H1 (cell line): ENCODE data around the gene GJD4. TPM values are rescaled to one million over a fixed set of nuclear protein-coding genes. Genes with fewer than 3 reads are reported as not detected.

Experiments
- CTCF ChIA-PET: fragments of 300-600 bp; sonication (Branson Sonifier 250); formaldehyde crosslinking; loops from one replicate; lab custom pipeline; 2021; ENCODE audit not compliant: partially characterized antibody; lab: Charles Lee
- POLR2A ChIA-PET: fragments of 300-600 bp; sonication (Branson Sonifier 250); formaldehyde crosslinking; loops from one replicate; lab custom pipeline; 2021; ENCODE audit warnings: inconsistent platforms; ENCODE audit not compliant: partially characterized antibody; lab: Charles Lee
- DNase-seq, 2 experiments: peaks; one replicate each; pipeline versions ENCODE4 v3.0.0 to v3.0.0-alpha.2; 2010 to 2022; ENCODE audit warnings: low spot score in 2 of 2, low read depth in 1 of 2, mixed read lengths in 1 of 2
- FAIRE-seq: peaks from 2 replicates; lab custom pipeline; 2011; peaks lifted over from hg19 to GRCh38; lab: Jason Lieb, UNC
- H2AFZ ChIP-seq: 2 replicates; pipeline ENCODE4 v1.8.1; 2012; ENCODE audit warnings: low read length, inconsistent platforms
- H2AK5ac ChIP-seq: 2 replicates; pipeline ENCODE4 v1.6.1; 2013; ENCODE audit warnings: low read depth, low read length
- H2BK120ac ChIP-seq: replicated peaks from 2 replicates; pipeline ENCODE3; 2013; ENCODE audit warnings: low read depth, low read length, inconsistent platforms
- H2BK12ac ChIP-seq: 2 replicates; pipeline ENCODE4 v1.6.1; 2013; ENCODE audit warnings: low read depth, low read length
- H2BK15ac ChIP-seq: 2 replicates; pipeline ENCODE4 v1.6.1; 2013; ENCODE audit warnings: low read length
- H2BK20ac ChIP-seq: 2 replicates; pipeline ENCODE4 v1.6.1; 2013; ENCODE audit warnings: low read length
- H2BK5ac ChIP-seq: 2 replicates; pipeline ENCODE4 v1.6.1; 2013; ENCODE audit warnings: low read depth, low read length
- H3K14ac ChIP-seq: 2 replicates; pipeline ENCODE4 v1.6.1; 2013; ENCODE audit warnings: inconsistent platforms; ENCODE audit not compliant: insufficient read length
- H3K18ac ChIP-seq: 2 replicates; pipeline ENCODE4 v1.6.1; 2013; ENCODE audit warnings: low read length; ENCODE audit errors: extremely low read depth
- H3K23ac ChIP-seq: 2 replicates; pipeline ENCODE4 v1.6.1; 2013; ENCODE audit warnings: inconsistent platforms; ENCODE audit not compliant: insufficient read length
- H3K23me2 ChIP-seq: 2 replicates; pipeline ENCODE4 v1.6.1; 2013; ENCODE audit warnings: low read depth, low read length
- H3K27ac ChIP-seq: 2 replicates; pipeline ENCODE4 v1.6.1; 2011; ENCODE audit warnings: low read depth, low read length, inconsistent platforms
- H3K27me3 ChIP-seq, 4 experiments: replicated peaks in 1 of 4; 1 replicate in 1 of 4; 2 replicates in 3 of 4; pipeline versions ENCODE4 v1.6.1 to v1.8.1; 2011 to 2013; ENCODE audit warnings: low read length in 3 of 4, mild to moderate bottlenecking in 3 of 4, inconsistent platforms in 2 of 4, mixed read lengths in 2 of 4, moderate library complexity in 1 of 4; ENCODE audit not compliant: control insufficient read depth in 3 of 4, insufficient read depth in 3 of 4; ENCODE audit errors: extremely low read depth in 1 of 4
- H3K36me3 ChIP-seq, 4 experiments: 2 replicates each; pipeline versions ENCODE4 v1.6.1 to v1.8.1; 2011 to 2013; ENCODE audit warnings: mild to moderate bottlenecking in 4 of 4, low read length in 3 of 4, moderate library complexity in 2 of 4, control low read depth in 1 of 4, inconsistent platforms in 1 of 4; ENCODE audit not compliant: insufficient read depth in 4 of 4, control insufficient read depth in 2 of 4
- H3K4ac ChIP-seq: replicated peaks from 2 replicates; pipeline ENCODE3; 2013; ENCODE audit warnings: low read length, low read depth, mixed read lengths, inconsistent platforms; ENCODE audit not compliant: insufficient read length
- H3K4me1 ChIP-seq, 4 experiments: replicated peaks in 1 of 4; 1 replicate in 1 of 4; 2 replicates in 3 of 4; pipeline versions ENCODE4 v1.6.1 to v1.8.1; 2011 to 2013; ENCODE audit warnings: low read length in 3 of 4, inconsistent platforms in 2 of 4, mixed read lengths in 1 of 4; ENCODE audit not compliant: insufficient read depth in 4 of 4, control insufficient read depth in 3 of 4
- H3K4me2 ChIP-seq, 2 experiments: 2 replicates each; pipeline versions ENCODE4 v1.6.1 to v1.8.1; 2011 to 2013; ENCODE audit warnings: low read depth in 2 of 2, low read length in 2 of 2, control low read depth in 1 of 2, inconsistent platforms in 1 of 2, mild to moderate bottlenecking in 1 of 2; ENCODE audit not compliant: insufficient read depth in 1 of 2
- H3K4me3 ChIP-seq, 4 experiments: fragments of 200-600, 300-600 bp in 1 of 4; sonication (generic), shearing (Covaris generic), sonication (Bioruptor Twin) in 1 of 4; 2 replicates each; pipeline versions ENCODE4 v1.5.1 to v1.8.1; 2011 to 2016; ENCODE audit warnings: low read length in 4 of 4, low read depth in 3 of 4, control low read depth in 2 of 4, inconsistent platforms in 2 of 4, mild to moderate bottlenecking in 2 of 4, mixed read lengths in 1 of 4, moderate library complexity in 1 of 4; ENCODE audit not compliant: insufficient read depth in 2 of 4; ENCODE audit errors: extremely low read depth in 1 of 4
- H3K56ac ChIP-seq: replicated peaks from 2 replicates; pipeline ENCODE3; 2013; ENCODE audit warnings: low read depth, mild to moderate bottlenecking, mixed read lengths, low read length, inconsistent platforms; ENCODE audit not compliant: insufficient read length
- H3K79me1 ChIP-seq: 2 replicates; pipeline ENCODE4 v1.6.1; 2013; ENCODE audit warnings: low read depth, low read length, control low read depth
- H3K79me2 ChIP-seq, 2 experiments: 2 replicates each; pipeline versions ENCODE4 v1.6.1 to v1.8.1; 2012 to 2013; ENCODE audit warnings: low read length in 2 of 2, mild to moderate bottlenecking in 2 of 2, inconsistent platforms in 1 of 2; ENCODE audit not compliant: insufficient read depth in 2 of 2, control insufficient read depth in 1 of 2
- H3K9ac ChIP-seq, 4 experiments: replicated peaks in 1 of 4; 1 replicate in 1 of 4; 2 replicates in 3 of 4; pipeline versions ENCODE4 v1.6.1 to v1.8.1; 2011 to 2013; ENCODE audit warnings: low read depth in 3 of 4, low read length in 3 of 4, control low read depth in 2 of 4, mild to moderate bottlenecking in 2 of 4, moderate library complexity in 2 of 4, inconsistent platforms in 1 of 4; ENCODE audit errors: extremely low read depth in 1 of 4
- H3K9me3 ChIP-seq, 2 experiments: 2 replicates each; pipeline versions ENCODE4 v1.6.1 to v1.8.1; 2012 to 2013; ENCODE audit warnings: mild to moderate bottlenecking in 2 of 2, moderate library complexity in 2 of 2, control low read depth in 1 of 2, inconsistent platforms in 1 of 2, low read depth in 1 of 2, low read length in 1 of 2, mixed read lengths in 1 of 2; ENCODE audit not compliant: insufficient read depth in 2 of 2
- H4K20me1 ChIP-seq, 2 experiments: replicated peaks in 1 of 2; 2 replicates each; pipeline versions ENCODE3 to v1.8.1; 2011 to 2013; ENCODE audit warnings: inconsistent platforms in 2 of 2, low read length in 2 of 2, mild to moderate bottlenecking in 1 of 2; ENCODE audit not compliant: insufficient read depth in 2 of 2, control insufficient read depth in 1 of 2
- H4K5ac ChIP-seq: 2 replicates; pipeline ENCODE4 v1.6.1; 2013; ENCODE audit warnings: low read length, low read depth, mixed read lengths, inconsistent platforms; ENCODE audit not compliant: insufficient read length
- H4K8ac ChIP-seq: 2 replicates; pipeline ENCODE4 v1.8.0; 2013; ENCODE audit warnings: mild to moderate bottlenecking, moderate library complexity, low read length, inconsistent platforms; ENCODE audit not compliant: insufficient read depth; ENCODE audit errors: extremely low read depth
- H4K91ac ChIP-seq: replicated peaks from 2 replicates; pipeline ENCODE3; 2013; ENCODE audit warnings: low read length, mixed read lengths, inconsistent platforms; ENCODE audit not compliant: insufficient read length
- BRCA1 ChIP-seq: IDR thresholded peaks from 2 replicates; pipeline ENCODE4 v1.6.1; 2012; ENCODE audit warnings: low read depth, low read length, improper control_type of control experiment
- KDM5A ChIP-seq: fragments of 200-600 bp; IDR thresholded peaks from 2 replicates; pipeline ENCODE4 v1.7.1; 2012; ENCODE audit warnings: mild to moderate bottlenecking, low read length, inconsistent platforms, mixed read lengths
- NANOG ChIP-seq: IDR thresholded peaks from 2 replicates; pipeline ENCODE4 v1.6.1; 2011; ENCODE audit warnings: low read length, low read depth, mild to moderate bottlenecking, inconsistent platforms; ENCODE audit not compliant: insufficient read depth, poor library complexity, severe bottlenecking
- POU5F1 ChIP-seq: IDR thresholded peaks from 2 replicates; pipeline ENCODE4 v1.6.1; 2011; ENCODE audit warnings: low read depth, mild to moderate bottlenecking, low read length, moderate library complexity
- SIX5 ChIP-seq: IDR thresholded peaks from 2 replicates; pipeline ENCODE4 v1.6.1; 2011; ENCODE audit warnings: mild to moderate bottlenecking, low read depth, low read length
- SP4 ChIP-seq: IDR thresholded peaks from 2 replicates; pipeline ENCODE4 v1.6.1; 2012; ENCODE audit warnings: low read length, inconsistent platforms
- TCF12 ChIP-seq: IDR thresholded peaks from 2 replicates; pipeline ENCODE4 v1.6.1; 2011; ENCODE audit warnings: low read depth, mild to moderate bottlenecking, low read length
- WGBS, 2 experiments: shearing (Covaris generic) in 1 of 2; methylation state at CpG; one replicate each; pipeline versions ENCODE4 v1.1.6 to v1.1.7; 2013 to 2015; ENCODE audit warnings: low lambda C conversion rate in 2 of 2, mixed read lengths in 2 of 2, inconsistent platforms in 1 of 2, low coverage in 1 of 2, missing lambda C conversion rate in 1 of 2; ENCODE audit not compliant: insufficient replicate concordance in 2 of 2, insufficient coverage in 1 of 2, insufficient read length in 1 of 2; ENCODE audit errors: extremely low coverage in 1 of 2, missing lambda C conversion rate in 1 of 2; 5-methylcytosine and 5-hydroxymethylcytosine counted together
- polyA plus RNA-seq, 7 experiments: library from polyadenylated mRNA; depleted of rRNA in 3 of 7; stranded (reverse) in 5 of 7; unstranded in 2 of 7; fragments of >200 nt in 5 of 7; fragments of 200-250 nt in 2 of 7; gene quantifications; 1 replicate in 5 of 7; 2 replicates in 1 of 7; 4 replicates in 1 of 7; pipeline versions ENCODE4 v1.2.1 to v1.2.3, GENCODE V29; 2011 to 2013; ENCODE audit warnings: missing spikeins in 2 of 7, mixed read lengths in 2 of 7
- total RNA-seq: library from RNA; stranded (reverse); fragmentation: NEBNext Ultra II Directional; extraction: Animal tissue kit (Norgen Biotek cat#: 25700); gene quantifications from 2 replicates; pipeline ENCODE4 v1.2.1, GENCODE V29; 2021
- TF ChIP-seq, protein P1 (sequence below): IDR thresholded peaks from 2 replicates; pipeline ENCODE4 v1.6.1; 2012; ENCODE audit warnings: inconsistent platforms
- TF ChIP-seq, protein P2 (sequence below): IDR thresholded peaks from 2 replicates; pipeline ENCODE4 v1.6.1; 2011; ENCODE audit warnings: low read length, improper control_type of control experiment

GJD4 gene
- total and polyA plus RNA-seq, 2 of the 8 experiments (the other 6 are each of a cell fraction or from before 2014, with no cell fraction given), result not detected

DNA sequence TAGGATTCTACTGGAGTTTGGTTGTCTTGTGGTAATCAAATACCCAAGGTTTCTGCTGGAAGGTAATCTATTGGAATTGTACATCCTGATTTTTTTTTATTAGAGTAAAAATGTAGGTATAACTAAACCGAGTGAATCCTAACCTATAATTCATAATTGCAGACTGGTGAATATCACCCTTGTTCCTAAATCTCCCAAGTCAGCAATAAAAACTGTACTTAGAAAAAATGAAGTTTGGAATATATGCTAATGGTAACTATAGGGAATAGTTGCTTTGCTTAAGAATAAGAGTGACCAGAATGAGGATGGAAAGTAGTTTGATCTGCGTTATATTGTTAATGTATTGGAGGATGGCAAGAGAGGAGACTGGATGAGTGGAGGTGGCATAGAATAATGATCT lies 47.7 kb downstream of the GJD4 start:
- Histone ChIP-seq H2BK15ac (no peak overlapping the region), H3K56ac (no peak overlapping the region)
- TF ChIP-seq, protein P1, sequence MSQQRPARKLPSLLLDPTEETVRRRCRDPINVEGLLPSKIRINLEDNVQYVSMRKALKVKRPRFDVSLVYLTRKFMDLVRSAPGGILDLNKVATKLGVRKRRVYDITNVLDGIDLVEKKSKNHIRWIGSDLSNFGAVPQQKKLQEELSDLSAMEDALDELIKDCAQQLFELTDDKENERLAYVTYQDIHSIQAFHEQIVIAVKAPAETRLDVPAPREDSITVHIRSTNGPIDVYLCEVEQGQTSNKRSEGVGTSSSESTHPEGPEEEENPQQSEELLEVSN, result no peak
- TF ChIP-seq, protein P2, sequence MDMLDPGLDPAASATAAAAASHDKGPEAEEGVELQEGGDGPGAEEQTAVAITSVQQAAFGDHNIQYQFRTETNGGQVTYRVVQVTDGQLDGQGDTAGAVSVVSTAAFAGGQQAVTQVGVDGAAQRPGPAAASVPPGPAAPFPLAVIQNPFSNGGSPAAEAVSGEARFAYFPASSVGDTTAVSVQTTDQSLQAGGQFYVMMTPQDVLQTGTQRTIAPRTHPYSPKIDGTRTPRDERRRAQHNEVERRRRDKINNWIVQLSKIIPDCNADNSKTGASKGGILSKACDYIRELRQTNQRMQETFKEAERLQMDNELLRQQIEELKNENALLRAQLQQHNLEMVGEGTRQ, result no peak
- TF ChIP-seq SIX5 (no peak), TCF12 (no peak), BRCA1 (no peak), SP4 (no peak), KDM5A (no peak), NANOG (no peak), POU5F1 (no peak)

More for the DNA sequence above, 47.7 kb downstream of the GJD4 start:
- H3K36me3 ChIP-seq, result no peaks in the 10 kb centered on the region
- H3K9me3 ChIP-seq, result no peaks in the 10 kb centered on the region
- H3K23ac ChIP-seq, result no peak overlapping the region
- H3K23me2 ChIP-seq, result no peaks in the 10 kb centered on the region
- H4K5ac ChIP-seq, result no peak overlapping the region
- H2AK5ac ChIP-seq, result no peak overlapping the region
- H3K18ac ChIP-seq, result no peak overlapping the region
- ChIA-PET CTCF (interaction anchor here (0.6 kb wide), 1 partner anchor 569 kb away, joined by 5 read pairs; no protein-coding TSS in a partner anchor), POLR2A (no interaction called here)
- H3K4me1 ChIP-seq, result peaks cover 0 to 2% (median under 1%) of the 10 kb centered on the region in 4 experiments; a peak in 2 of 7 replicates
- no peak overlapping the region for H2BK120ac ChIP-seq
- WGBS, 2 experiments, result 79% methylated on average over 2 of the region's 2 CpGs; no CpG with 5 or more reads in 1 of the 2 experiments
- H3K4ac ChIP-seq, result no peak overlapping the region
- FAIRE-seq, result no peak
- no peak overlapping the region for H2AFZ ChIP-seq
- no peak overlapping the region for H3K9ac ChIP-seq
- no peak overlapping the region for H2BK5ac ChIP-seq
- no peak overlapping the region for H4K91ac ChIP-seq
- no peak for DNase-seq
- H3K4me2 ChIP-seq, result no peak overlapping the region
- no peaks in the 10 kb centered on the region for H3K27me3 ChIP-seq
- no peak overlapping the region for H3K27ac ChIP-seq
- no peaks in the 10 kb centered on the region for H3K79me1 ChIP-seq
- no peak overlapping the region for H4K8ac ChIP-seq
- H3K79me2 ChIP-seq, result no peaks in the 10 kb centered on the region
- H2BK12ac ChIP-seq, result no peak overlapping the region
- no peak overlapping the region for H3K14ac ChIP-seq
- no peaks in the 10 kb centered on the region for H4K20me1 ChIP-seq
- H3K4me3 ChIP-seq, result no peak overlapping the region
- no peak overlapping the region for H2BK20ac ChIP-seq
